DMS114 treated with DMSO at 0.1 percent for 48 hours (cell line): Measurements from ENCODE around the gene PPFIA4.

Source experiments
- DNase-seq: peaks from one replicate; lab custom pipeline; 2025; ENCODE audit not compliant: unreplicated experiment; lab: John Stamatoyannopoulos, UW

PPFIA4 gene

GRCh38 chr1:203039609-203040512 is 13.6 kb downstream of the PPFIA4 start:
- DNase-seq: no peak

- no peak for DNase-seq
These were observed 14.4 kb downstream of the PPFIA4 start for GRCh38 chr1:203040513-203041275.

GRCh38 chr1:203041351-203041932 is 15.2 kb downstream of the PPFIA4 start:
- DNase-seq: no peak

GRCh38 chr1:203043830-203044545 is 17.7 kb downstream of the PPFIA4 start:
- DNase-seq: no peak

GRCh38 chr1:203044546-203045250 is 18.4 kb downstream of the PPFIA4 start:
- DNase-seq: no peak

- no peak for DNase-seq
These were observed 19.0 kb downstream of the PPFIA4 start for GRCh38 chr1:203045336-203045735.

GRCh38 chr1:203045821-203046594 is 19.7 kb downstream of the PPFIA4 start:
- DNase-seq: no peak

- DNase-seq: no peak
These were observed 20.8 kb downstream of the PPFIA4 start for GRCh38 chr1:203046984-203047630.

GRCh38 chr1:203048086-203048485 is 21.8 kb downstream of the PPFIA4 start:
- DNase-seq: no peak

- no peak for DNase-seq
These were observed 22.3 kb downstream of the PPFIA4 start for GRCh38 chr1:203048555-203049051.

- no peak for DNase-seq
These were observed 22.8 kb downstream of the PPFIA4 start for GRCh38 chr1:203049077-203049476.

GRCh38 chr1:203049576-203050180 is 23.4 kb downstream of the PPFIA4 start:
- DNase-seq: no peak

GRCh38 chr1:203050826-203051225 is 24.5 kb downstream of the PPFIA4 start:
- no peak for DNase-seq

GRCh38 chr1:203051841-203052324 is 25.6 kb downstream of the PPFIA4 start:
- DNase-seq: no peak

- no peak for DNase-seq
These were observed 26.3 kb downstream of the PPFIA4 start for GRCh38 chr1:203052601-203053000.

GRCh38 chr1:203054184-203054583 is 27.9 kb downstream of the PPFIA4 start:
- no peak for DNase-seq

GRCh38 chr1:203054642-203055041 is 28.4 kb downstream of the PPFIA4 start:
- DNase-seq: no peak

GRCh38 chr1:203055161-203055799 is 29.0 kb downstream of the PPFIA4 start:
- DNase-seq: no peak
